ENCODE results near the gene CREBBP.

CREBBP gene

DNA sequence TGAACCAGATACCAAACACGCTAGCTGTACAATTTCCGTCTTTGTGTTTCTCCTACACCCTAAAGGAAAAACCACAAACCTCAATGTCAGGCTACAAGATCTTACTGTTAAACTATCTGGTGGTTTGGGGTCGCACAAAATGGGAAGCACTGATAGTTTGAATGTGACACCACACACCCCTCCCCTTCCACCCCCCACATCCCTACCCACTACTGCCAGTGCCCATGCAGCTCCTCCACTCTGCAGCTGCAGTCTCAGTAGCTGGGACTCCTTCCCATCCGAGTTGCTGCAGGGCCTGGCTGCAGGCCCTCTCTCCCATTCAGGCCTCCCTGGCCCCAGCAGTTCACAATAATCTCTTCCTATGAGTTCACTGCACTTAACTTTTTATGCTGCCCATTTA lies 181.6 kb downstream of the CREBBP start:
- FAIRE-seq, result no peak

DNA sequence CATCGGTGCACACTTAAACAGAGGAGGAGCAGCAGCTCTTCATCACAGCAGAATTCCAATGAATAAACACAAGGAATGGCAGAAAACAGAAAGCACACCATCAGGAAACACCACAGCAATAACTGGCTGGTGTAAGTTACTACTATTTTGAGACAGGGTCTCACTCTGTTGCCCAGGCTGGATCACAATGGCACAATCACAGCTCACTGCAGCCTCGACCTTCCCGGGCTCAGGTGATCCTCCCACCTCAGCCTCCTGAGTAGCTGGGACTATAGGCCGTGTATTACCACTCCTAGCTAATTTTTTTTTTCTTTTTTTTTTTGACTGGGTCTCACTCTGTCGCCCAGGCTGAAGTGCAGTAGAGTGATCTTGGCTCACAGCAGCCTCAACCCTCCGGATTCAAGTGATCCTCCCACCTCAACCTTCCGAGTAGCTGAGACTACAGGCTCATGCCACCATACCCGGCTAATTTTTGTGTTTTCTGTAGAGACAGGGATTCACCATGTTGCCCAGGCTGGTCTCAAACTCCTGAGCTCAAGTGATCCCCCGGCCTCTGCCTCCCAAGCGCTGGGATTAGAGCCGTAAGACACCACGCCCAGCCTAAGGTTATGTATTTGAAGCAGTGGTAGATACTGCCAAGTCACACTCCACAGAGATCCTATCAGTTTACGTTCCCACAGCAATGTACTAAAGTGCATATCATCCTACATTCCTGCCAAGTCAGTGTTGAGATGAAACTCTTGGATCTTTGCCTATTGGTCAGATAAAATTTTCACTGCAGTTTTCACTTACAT lies 183.9 kb downstream of the CREBBP start:
- FAIRE-seq, result no peak

DNA sequence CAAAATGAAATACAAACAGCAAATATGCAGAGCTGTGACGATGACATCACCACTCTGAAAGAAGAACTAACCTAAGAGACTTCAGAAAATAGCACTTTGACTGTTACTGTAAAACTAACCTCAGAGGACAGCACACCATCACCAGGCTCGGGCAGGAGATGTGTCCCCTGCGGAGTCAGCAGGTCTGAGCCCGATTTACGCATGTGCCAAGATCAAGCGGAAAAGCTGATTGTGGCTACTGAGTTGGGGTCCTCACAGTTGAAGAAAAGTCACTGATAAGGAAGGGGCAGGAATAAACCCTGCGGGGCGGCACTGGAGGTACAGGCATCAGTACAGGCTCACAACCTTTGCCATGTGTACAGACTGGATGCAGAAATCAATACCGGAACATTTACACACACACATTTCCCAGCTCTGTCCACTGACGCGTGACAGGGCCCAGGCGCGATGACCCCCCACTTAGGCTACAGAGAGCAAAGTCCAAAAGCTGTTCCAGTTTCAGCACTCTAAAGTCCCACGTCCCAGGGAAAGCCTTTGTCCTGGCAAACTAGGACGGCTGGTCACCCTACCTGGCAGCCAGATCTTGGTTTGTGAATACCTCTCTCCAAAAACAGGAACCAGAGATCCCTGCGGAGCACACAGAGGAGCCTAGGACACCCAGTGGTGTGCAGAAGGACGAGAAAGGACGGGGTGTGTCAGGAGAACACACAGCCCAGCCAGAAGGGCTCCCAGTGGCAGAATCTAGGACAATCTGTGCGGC lies 184.7 kb downstream of the CREBBP start:
- FAIRE-seq, result no peak

DNA sequence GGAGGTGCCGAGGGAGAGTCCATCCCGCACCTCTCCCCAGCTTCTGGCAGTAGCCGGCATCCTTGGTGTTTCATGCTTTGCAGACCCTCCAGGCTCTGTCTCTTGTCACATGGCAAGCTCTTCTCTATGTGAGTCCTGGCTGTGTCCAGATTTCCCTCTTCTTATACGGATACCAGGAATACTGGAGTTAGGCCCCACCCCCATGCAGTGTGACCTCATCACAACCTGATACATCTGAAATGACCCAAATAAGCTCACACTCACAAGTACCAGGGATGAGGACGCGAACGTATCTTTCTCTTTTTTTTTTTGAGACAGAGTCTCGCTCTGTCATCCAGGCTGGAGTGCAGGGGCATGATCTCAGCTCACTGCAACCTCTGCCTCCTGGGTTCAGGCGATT lies 186.5 kb downstream of the CREBBP start:
- no peak for FAIRE-seq

DNA sequence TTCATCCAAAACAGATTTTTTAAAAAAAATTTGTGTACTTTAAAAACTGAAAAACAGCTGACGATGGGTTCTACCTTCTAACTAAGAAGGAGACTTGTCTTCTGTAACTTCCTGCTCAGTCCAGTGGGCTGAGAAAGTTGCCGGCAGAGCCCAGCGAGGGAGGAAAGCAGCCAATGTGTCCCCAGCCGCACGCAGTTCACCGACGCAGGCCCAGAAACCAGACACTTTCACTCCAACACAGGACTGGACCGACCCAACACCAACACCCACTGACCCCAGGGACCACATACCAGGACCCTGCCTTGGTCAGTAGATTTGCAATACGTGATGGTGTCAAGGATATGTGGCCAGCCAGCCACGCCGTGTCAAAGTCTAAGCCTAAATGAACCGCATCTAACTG lies 188.8 kb downstream of the CREBBP start:
- no peak for FAIRE-seq

DNA sequence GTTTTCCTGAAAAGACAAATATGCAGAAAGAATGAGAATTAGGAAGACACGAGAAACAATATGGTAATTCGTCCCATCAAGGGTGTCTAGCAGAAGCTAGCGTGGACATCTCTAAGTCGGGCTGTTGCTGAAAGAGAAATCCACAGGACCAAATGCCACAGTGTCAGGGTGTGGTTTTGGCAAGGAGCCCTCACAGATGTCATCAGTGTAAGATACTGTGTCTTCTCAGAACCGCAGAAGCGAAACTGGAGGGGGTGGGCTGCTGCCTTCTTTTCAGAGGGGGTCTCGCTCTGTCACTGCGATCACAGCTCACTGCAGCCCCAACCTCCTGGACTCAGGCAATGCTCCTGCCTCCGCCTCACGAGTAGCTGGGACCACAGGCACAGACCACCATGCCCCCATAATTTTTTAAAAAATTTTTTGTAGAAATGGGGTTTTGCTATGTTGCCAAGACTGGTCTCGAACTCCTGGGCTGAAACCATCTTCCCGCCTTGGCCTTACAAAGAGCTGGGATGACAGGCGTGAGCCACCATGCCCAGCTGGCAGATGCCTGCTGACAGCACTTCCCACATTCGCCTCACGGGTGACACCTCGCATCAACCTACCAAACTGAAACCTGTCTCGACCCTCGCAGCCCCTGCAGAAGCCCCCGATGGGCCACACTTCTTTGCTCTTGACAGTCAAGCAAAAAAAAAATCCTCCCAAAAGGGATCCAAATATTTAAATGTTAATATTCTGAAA lies 189.4 kb downstream of the CREBBP start:
- no peak for FAIRE-seq

DNA sequence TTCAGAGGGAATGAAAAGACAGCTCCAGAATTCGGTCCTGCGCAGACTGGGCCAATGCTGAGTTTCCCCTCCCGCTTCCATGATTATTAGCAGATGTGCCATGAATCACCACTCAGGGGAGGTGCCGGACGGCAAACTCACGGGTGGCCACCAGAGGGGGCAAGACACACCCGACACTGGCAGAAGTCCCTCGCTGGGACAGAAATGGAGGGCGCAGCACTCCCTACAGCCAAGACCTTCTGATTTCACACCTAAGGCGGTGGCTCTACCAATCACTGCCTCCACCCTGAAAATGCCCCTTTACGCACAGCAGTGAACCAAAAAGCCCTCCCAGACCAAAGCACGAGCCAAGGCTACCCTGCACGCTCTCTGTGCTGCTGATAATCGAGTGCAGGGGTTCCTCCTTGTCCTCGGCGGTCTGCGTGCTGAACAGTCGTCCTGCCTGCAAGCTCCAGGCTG lies 190.0 kb downstream of the CREBBP start:
- FAIRE-seq, result no peak

DNA sequence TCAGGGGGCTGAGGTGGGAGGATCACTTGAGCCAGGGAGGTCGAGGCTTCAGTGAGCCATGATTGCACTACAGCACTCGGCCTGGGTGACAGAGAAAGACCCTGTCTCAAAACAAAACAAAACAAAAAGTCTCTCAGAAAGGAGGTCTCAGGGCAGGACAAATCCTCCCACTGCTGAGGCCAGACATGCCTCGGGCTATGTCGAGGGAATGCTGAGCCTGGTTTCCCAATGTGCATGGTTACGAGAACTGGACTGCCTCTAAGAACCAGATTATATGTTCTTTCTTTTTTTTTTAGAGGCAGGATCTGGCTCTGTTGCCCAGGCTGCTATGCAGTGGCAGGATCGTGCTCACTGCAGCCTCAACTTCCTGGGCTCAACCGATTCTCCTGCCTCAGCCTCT lies 190.8 kb downstream of the CREBBP start:
- no peak for FAIRE-seq

DNA sequence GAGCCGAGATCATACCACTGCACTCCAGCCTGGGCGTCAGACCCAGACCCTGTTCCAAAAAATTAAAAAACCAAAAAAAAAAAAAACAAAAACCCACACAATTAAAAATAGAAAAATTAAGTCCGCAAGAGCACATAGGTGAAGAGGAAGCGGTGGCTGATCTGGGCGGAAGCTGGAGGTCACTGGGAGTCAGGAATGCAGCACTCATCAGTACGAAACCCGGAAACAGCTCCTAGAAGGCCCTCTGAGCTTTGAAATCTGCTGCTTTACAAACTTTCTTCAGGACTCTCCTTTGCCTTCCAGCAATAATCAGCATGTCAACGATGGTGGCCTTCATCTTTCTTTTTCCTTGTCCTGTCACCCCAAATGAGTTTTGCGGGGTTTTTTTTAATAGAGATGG lies 192.7 kb downstream of the CREBBP start:
- FAIRE-seq, result no peak

DNA sequence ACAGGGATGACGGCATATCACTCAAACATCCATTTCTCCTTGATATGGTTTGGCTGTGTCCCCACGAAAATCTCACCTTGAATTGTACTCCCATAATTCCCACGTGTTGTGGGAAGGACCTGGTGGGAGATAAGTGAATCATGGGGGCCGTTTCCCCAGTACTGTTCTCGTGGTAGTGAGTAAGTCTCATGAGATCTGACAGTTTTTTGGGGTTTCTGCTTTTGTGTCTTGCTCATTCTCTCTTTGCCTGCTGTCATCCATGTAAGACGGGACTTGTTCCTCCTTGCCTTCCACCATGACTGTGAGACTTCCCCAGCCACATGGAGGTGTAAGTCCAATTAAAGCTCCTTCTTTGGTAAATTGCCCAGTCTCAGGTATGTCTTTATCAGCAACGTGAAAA lies 193.5 kb downstream of the CREBBP start:
- no peak for FAIRE-seq

DNA sequence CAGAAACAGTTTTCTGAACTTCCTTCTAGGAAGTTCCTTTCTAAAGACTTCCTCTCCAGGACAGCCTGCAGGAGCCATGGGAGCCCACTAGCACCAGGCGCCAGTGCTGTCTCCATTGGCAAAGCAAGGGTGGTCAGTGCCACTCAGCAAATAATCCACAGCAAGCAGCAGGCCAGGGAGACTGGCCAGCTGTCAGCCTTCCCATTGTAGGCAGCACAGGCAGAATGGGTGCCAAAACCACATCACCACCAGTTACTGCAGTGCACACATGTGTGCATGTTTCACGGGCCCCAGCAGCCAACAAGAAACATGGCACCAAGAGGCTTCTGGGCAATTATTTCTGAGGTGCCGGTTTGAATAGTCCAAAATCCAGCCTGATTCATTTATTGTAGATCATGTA lies 199.3 kb downstream of the CREBBP start:
- no peak for FAIRE-seq

DNA sequence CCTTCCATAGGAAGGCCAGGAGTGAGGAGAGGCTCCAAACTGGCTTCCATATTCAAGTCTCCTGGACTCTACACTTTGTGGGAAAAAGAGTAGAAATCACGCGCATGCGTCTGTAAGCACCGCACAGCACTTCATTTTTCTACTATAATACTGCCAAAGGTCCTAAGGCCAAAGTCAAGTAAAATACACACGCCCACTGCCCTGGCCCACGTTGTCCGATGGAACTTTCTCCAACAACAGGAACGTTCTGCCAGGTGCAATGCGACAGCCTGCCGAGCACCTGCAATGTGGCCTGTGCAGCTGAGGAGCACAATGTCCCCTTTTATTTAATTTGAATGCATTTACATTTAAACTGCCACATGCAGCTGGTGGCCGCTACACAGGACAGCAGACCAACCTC lies 202.5 kb downstream of the CREBBP start:
- FAIRE-seq, result no peak

DNA sequence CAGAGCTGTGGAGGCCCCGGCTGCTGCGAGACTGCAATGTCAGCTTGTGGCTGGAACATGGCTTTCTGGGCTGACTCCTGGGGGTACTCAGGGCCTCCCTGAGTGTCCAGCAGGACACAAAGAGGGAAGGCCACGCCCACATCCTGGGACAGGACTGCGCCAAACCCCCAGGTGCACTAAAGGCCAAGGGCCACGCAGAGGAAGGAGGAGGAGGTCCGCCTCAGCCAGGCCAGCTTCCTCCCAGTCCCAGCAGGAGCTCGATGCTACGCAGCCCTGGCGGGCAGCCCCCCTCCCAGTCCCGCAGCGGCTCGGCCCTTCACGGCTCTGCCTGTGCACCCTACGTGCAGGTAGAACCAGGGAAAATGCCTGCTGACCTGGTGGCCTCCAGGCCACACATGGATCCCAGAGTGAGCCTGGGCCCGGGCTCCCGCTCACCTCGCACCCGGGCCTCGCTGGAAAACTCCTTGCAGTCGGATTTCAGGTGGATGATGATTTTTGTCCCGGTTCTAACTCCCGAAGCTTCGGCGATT lies 204.8 kb downstream of the CREBBP start:
- FAIRE-seq, result no peak
